HepG2 (cell line): Measurements from ENCODE around the gene CXXC5. TPM values are rescaled to one million over a fixed set of nuclear protein-coding genes. Genes with fewer than 3 reads are reported as not detected.
A peak's percentile ranks its signal among the peaks of the same experiment; 100 is the strongest.

Experiments used
- CENPBD1 ChIP-seq: sonication (generic); formaldehyde crosslinking; IDR thresholded peaks from 2 replicates; pipeline ENCODE4 v1.8.0; 2022; ENCODE audit warnings: missing genetic modification reagents, low read depth, mild to moderate bottlenecking, borderline replicate concordance
- CHD4 ChIP-seq: fragments of 200-600 bp; sonication (generic); IDR thresholded peaks from 2 replicates; pipeline ENCODE4 v1.7.0; 2017; ENCODE audit warnings: mild to moderate bottlenecking, low read length, borderline replicate concordance
- FOXO1 ChIP-seq: sonication (generic); formaldehyde crosslinking; IDR thresholded peaks from 2 replicates; pipeline ENCODE4 v1.4.0; 2020; ENCODE audit warnings: missing genetic modification reagents
- GTF3A ChIP-seq: sonication (generic); formaldehyde crosslinking; conservative IDR thresholded peaks from 2 replicates; pipeline ENCODE4 v1.4.0; 2020; ENCODE audit warnings: mild to moderate bottlenecking, missing genetic modification reagents
- HMG20A ChIP-seq: IDR thresholded peaks from 2 replicates; pipeline ENCODE4 v1.6.1; 2016; ENCODE audit warnings: borderline replicate concordance
- KDM5B ChIP-seq: sonication (generic); formaldehyde crosslinking; IDR thresholded peaks from 2 replicates; pipeline ENCODE4 v1.4.0; 2020; ENCODE audit warnings: missing genetic modification reagents, mild to moderate bottlenecking, borderline replicate concordance
- MAX ChIP-seq: IDR thresholded peaks from 2 replicates; pipeline ENCODE4 v1.6.1; 2012; ENCODE audit warnings: inconsistent platforms
- NKX3-1 ChIP-seq: sonication (generic); formaldehyde crosslinking; IDR thresholded peaks from 2 replicates; pipeline ENCODE4 v1.5.0; 2020; ENCODE audit warnings: missing genetic modification reagents
- SIX1 ChIP-seq: sonication (generic); formaldehyde crosslinking; IDR thresholded peaks from 2 replicates; pipeline ENCODE4 v1.4.0; 2020; ENCODE audit warnings: missing genetic modification reagents, borderline replicate concordance
- SP4 ChIP-seq: sonication (generic); formaldehyde crosslinking; IDR thresholded peaks from 2 replicates; pipeline ENCODE4 v1.8.1; 2023; ENCODE audit warnings: mild to moderate bottlenecking, missing genetic modification reagents
- STAG1 ChIP-seq: sonication (generic); formaldehyde crosslinking; IDR thresholded peaks from 2 replicates; pipeline ENCODE4 v1.4.0; 2020; ENCODE audit warnings: missing genetic modification reagents
- ZBTB42 ChIP-seq: sonication (generic); formaldehyde crosslinking; IDR thresholded peaks from 2 replicates; pipeline ENCODE4 v1.5.0; 2020; ENCODE audit warnings: mild to moderate bottlenecking, missing genetic modification reagents
- ZFP1 ChIP-seq: IDR thresholded peaks from 2 replicates; pipeline ENCODE4 v1.6.1; 2016
- ZFP90 ChIP-seq: sonication (generic); formaldehyde crosslinking; IDR thresholded peaks from 2 replicates; pipeline ENCODE4 v1.8.0; 2022; ENCODE audit warnings: missing genetic modification reagents, mild to moderate bottlenecking, inconsistent platforms, borderline replicate concordance
- ZHX1 ChIP-seq: sonication (generic); formaldehyde crosslinking; IDR thresholded peaks from 2 replicates; pipeline ENCODE4 v1.8.1; 2022; ENCODE audit warnings: low read depth, mild to moderate bottlenecking, missing genetic modification reagents
- ZNF121 ChIP-seq: sonication (generic); formaldehyde crosslinking; IDR thresholded peaks from 2 replicates; pipeline ENCODE4 v1.5.0; 2020; ENCODE audit warnings: mild to moderate bottlenecking, missing genetic modification reagents
- ZNF274 ChIP-seq: sonication (generic); formaldehyde crosslinking; IDR thresholded peaks from 2 replicates; pipeline ENCODE4 v1.5.1; 2020; ENCODE audit warnings: mild to moderate bottlenecking, missing genetic modification reagents
- ZNF281 ChIP-seq: sonication (generic); formaldehyde crosslinking; IDR thresholded peaks from 2 replicates; pipeline ENCODE4 v1.4.0; 2020; ENCODE audit warnings: missing genetic modification reagents, borderline replicate concordance
- ZNF513 ChIP-seq: sonication (generic); formaldehyde crosslinking; conservative IDR thresholded peaks from 2 replicates; pipeline ENCODE4 v1.5.0; 2020; ENCODE audit warnings: missing genetic modification reagents
- ZNF720 ChIP-seq: sonication (generic); formaldehyde crosslinking; IDR thresholded peaks from 2 replicates; pipeline ENCODE4 v1.4.0; 2020; ENCODE audit warnings: missing genetic modification reagents
- ZNF777 ChIP-seq: sonication (generic); formaldehyde crosslinking; IDR thresholded peaks from 2 replicates; pipeline ENCODE4 v1.4.0; 2020; ENCODE audit warnings: missing genetic modification reagents
- polyA plus RNA-seq, 8 experiments: library from polyadenylated mRNA; depleted of rRNA in 3 of 8; stranded (reverse) in 7 of 8; unstranded in 1 of 8; fragments of >200 nt; fragmentation: Illumina TruSeq in 4 of 8; extraction: Trizol in 4 of 8; gene quantifications; 2 replicates each; pipeline versions ENCODE4 v1.2.1 to v1.2.3, GENCODE V29; 2011 to 2016; ENCODE audit warnings: low read depth in 4 of 8, missing spikeins in 1 of 8, mixed read lengths in 1 of 8; ENCODE audit not compliant: insufficient read depth in 1 of 8
- total RNA-seq, 5 experiments: library from RNA; depleted of rRNA; stranded (reverse); fragments of >200 nt; fragmentation: Illumina TruSeq; extraction: Trizol; gene quantifications; 2 replicates each; pipeline ENCODE4 v1.2.3, GENCODE V29; 2016; ENCODE audit warnings: low read depth in 1 of 5

CXXC5 gene
- total and polyA plus RNA-seq, 2 of the 13 experiments (the other 11 are each of a cell fraction or from before 2014, with no cell fraction given): 32.3 to 33.0 TPM

- TF ChIP-seq KDM5B (CRISPR knock-in tag) (peak; percentile 83; the same call in 1 of the 2 replicates), HMG20A (CRISPR knock-in tag) (0 out of 2 replicates have a peak, but pooled peaks have one; percentile 45), CHD4 (no peak), ZNF777 (CRISPR knock-in tag) (peak; percentile 89), ZFP1 (CRISPR knock-in tag) (0 out of 2 replicates have a peak, but pooled peaks have one; percentile 34), ZBTB42 (no peak), CENPBD1 (no peak), ZNF274 (CRISPR knock-in tag) (peak; percentile 87), STAG1 (CRISPR knock-in tag) (peak; percentile 42), SP4 (CRISPR knock-in tag) (peak; percentile 42; the same call in 1 of the 2 replicates), ZHX1 (peak; percentile 36; the same call in 1 of the 2 replicates), NKX3-1 (CRISPR knock-in tag) (no peak), ZNF281 (peak; percentile 91), FOXO1 (CRISPR knock-in tag) (no peak), ZNF121 (CRISPR knock-in tag) (peak; percentile 78), ZFP90 (CRISPR knock-in tag) (0 out of 2 replicates have a peak, but pooled peaks have one; percentile 9), SIX1 (CRISPR knock-in tag) (no peak; the same call in 1 of the 2 replicates), ZNF513 (CRISPR knock-in tag) (no peak), GTF3A (CRISPR knock-in tag) (peak; percentile 93; the same call in 1 of the 2 replicates), ZNF720 (no peak), MAX (peak; percentile 84)
These were observed 10.6 kb upstream of the CXXC5 start (continued) for GRCh38 chr5:139637438-139638089.
